ENCODE data around the gene ZBTB16.
A peak's percentile ranks its signal among the peaks of the same experiment; 100 is the strongest.

Gene ZBTB16

GRCh38 chr11:114211444-114212121 lies 152.1 kb downstream of the ZBTB16 start:
- no peak overlapping the region for H3K4me3 ChIP-seq (replicated peaks; ENCODE audit: insufficient read depth, low read length)
- no peak overlapping the region for H3K27ac ChIP-seq (replicated peaks)
- TF ChIP-seq GABPA (IDR thresholded peaks at IDR 0.05; ENCODE audit: low read depth) (no peak), POLR2AphosphoS5 (IDR thresholded peaks at IDR 0.05; ENCODE audit: low read depth) (no peak), SPI1 (IDR thresholded peaks at IDR 0.05; ENCODE audit: borderline replicate concordance, low read depth) (no peak)
- no peaks in the 10 kb centered on the region for H3K27me3 ChIP-seq (ENCODE audit: insufficient read depth, poor library complexity, severe bottlenecking)
- no peak for DNase-seq (ENCODE audit: low read depth in 1 of 2, low spot score in 1 of 2)

- Histone ChIP-seq H3K27me3 (ENCODE audit: insufficient read depth, poor library complexity, severe bottlenecking) (no peaks in the 10 kb centered on the region), H3K27ac (replicated peaks) (no peak overlapping the region), H3K4me3 (replicated peaks; ENCODE audit: insufficient read depth, low read length) (no peak overlapping the region)
- TF ChIP-seq CTCF (IDR thresholded peaks at IDR 0.05; ENCODE audit: insufficient read depth, low read length) (no peak), SPI1 (IDR thresholded peaks at IDR 0.05; ENCODE audit: borderline replicate concordance, low read depth) (no peak), POLR2AphosphoS5 (IDR thresholded peaks at IDR 0.05; ENCODE audit: low read depth) (no peak), REST (IDR thresholded peaks at IDR 0.05; ENCODE audit: insufficient replicate concordance, low read depth) (no peak), GABPA (IDR thresholded peaks at IDR 0.05; ENCODE audit: low read depth) (no peak)
- DNase-seq (ENCODE audit: low read depth in 1 of 2, low spot score in 1 of 2): no peak
Observed at GRCh38 chr11:114213622-114214021, 154.1 kb downstream of the ZBTB16 start.

GRCh38 chr11:114215428-114215827 lies 155.9 kb downstream of the ZBTB16 start:
- peak; percentile 42; the same call in 1 of the 2 replicates for TF ChIP-seq SPI1 (IDR thresholded peaks at IDR 0.05; ENCODE audit: borderline replicate concordance, low read depth)
- TF ChIP-seq GABPA (IDR thresholded peaks at IDR 0.05; ENCODE audit: low read depth): no peak
- Histone ChIP-seq H3K27me3 (ENCODE audit: insufficient read depth, poor library complexity, severe bottlenecking) (no peaks in the 10 kb centered on the region), H3K27ac (replicated peaks) (no peak overlapping the region), H3K4me3 (replicated peaks; ENCODE audit: insufficient read depth, low read length) (no peak overlapping the region)
- DNase-seq (ENCODE audit: low read depth in 1 of 2, low spot score in 1 of 2): no peak

GRCh38 chr11:114215871-114216795 lies 156.6 kb downstream of the ZBTB16 start:
- no peak overlapping the region for H3K27ac ChIP-seq (replicated peaks)
- TF ChIP-seq POLR2AphosphoS5 (IDR thresholded peaks at IDR 0.05; ENCODE audit: low read depth): no peak
- peak; percentile 56 for TF ChIP-seq REST (IDR thresholded peaks at IDR 0.05; ENCODE audit: insufficient replicate concordance, low read depth)
- no peaks in the 10 kb centered on the region for H3K27me3 ChIP-seq (ENCODE audit: insufficient read depth, poor library complexity, severe bottlenecking)
- no peak for DNase-seq (ENCODE audit: low read depth in 1 of 2, low spot score in 1 of 2)
- H3K4me3 ChIP-seq (replicated peaks; ENCODE audit: insufficient read depth, low read length): no peak overlapping the region

GRCh38 chr11:114216796-114217180 lies 157.3 kb downstream of the ZBTB16 start:
- Histone ChIP-seq H3K4me3 (replicated peaks; ENCODE audit: insufficient read depth, low read length) (no peak overlapping the region), H3K27me3 (ENCODE audit: insufficient read depth, poor library complexity, severe bottlenecking) (no peaks in the 10 kb centered on the region), H3K27ac (replicated peaks) (no peak overlapping the region)
- TF ChIP-seq CTCF (IDR thresholded peaks at IDR 0.05; ENCODE audit: insufficient read depth, low read length) (no peak), SPI1 (IDR thresholded peaks at IDR 0.05; ENCODE audit: borderline replicate concordance, low read depth) (no peak), POLR2AphosphoS5 (IDR thresholded peaks at IDR 0.05; ENCODE audit: low read depth) (no peak), GABPA (IDR thresholded peaks at IDR 0.05; ENCODE audit: low read depth) (no peak), REST (IDR thresholded peaks at IDR 0.05; ENCODE audit: insufficient replicate concordance, low read depth) (no peak)
- no peak for DNase-seq (ENCODE audit: low read depth in 1 of 2, low spot score in 1 of 2)

Measured in HL-60 (cell line).